ENCODE data around the gene DUSP12. TPM values are rescaled to one million over a fixed set of nuclear protein-coding genes. Genes with fewer than 3 reads are reported as not detected.

Gene DUSP12
- total RNA-seq, 1 donor = 27.8 TPM

DNA sequence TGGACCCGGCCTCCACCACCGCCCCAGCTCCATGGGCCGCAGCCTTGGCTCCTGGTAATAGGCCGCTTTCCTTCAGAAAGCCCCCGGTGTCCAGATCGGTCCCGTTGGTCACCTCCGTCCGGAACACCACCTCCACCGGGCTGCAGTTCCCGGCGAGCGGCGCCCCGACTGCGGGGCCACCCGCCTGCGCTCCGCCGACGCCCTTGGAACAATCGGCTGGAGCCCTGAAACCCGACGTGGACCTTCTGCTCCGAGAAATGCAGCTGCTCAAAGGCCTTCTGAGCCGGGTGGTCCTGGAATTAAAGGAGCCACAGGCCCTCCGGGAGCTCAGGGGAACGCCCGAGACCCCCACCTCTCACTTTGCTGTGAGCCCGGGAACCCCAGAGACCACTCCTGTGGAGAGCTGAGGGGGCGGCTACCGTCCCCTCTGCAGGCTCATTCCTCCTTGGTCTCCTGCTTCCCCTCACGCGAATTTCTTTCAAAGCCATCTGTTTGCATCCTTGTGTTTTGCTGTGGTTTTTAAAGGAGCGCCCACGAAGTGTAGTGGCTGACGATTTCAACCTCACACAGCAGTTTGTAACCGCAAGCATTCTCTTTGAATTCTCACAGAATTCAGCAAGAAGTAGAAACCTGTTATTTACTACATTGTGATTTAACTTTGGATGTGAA, 22.2 kb upstream of the DUSP12 start:
- peak; percentile 77 for DNase-seq (ENCODE audit: low read depth)
- TF ChIP-seq CTCF (IDR thresholded peaks at IDR 0.05; ENCODE audit: insufficient read depth, low read length) = no peak
- H3K4me3 ChIP-seq (ENCODE audit: low read depth, low read length) = peak overlapping the region; percentile 79

- no peak for TF ChIP-seq CTCF (IDR thresholded peaks at IDR 0.05; ENCODE audit: insufficient read depth, low read length)
- no peak overlapping the region for H3K4me3 ChIP-seq (ENCODE audit: low read depth, low read length)
- no peak for DNase-seq (ENCODE audit: low read depth)
These were observed 21.0 kb upstream of the DUSP12 start for GRCh38 chr1:161728376-161729226.

DNA sequence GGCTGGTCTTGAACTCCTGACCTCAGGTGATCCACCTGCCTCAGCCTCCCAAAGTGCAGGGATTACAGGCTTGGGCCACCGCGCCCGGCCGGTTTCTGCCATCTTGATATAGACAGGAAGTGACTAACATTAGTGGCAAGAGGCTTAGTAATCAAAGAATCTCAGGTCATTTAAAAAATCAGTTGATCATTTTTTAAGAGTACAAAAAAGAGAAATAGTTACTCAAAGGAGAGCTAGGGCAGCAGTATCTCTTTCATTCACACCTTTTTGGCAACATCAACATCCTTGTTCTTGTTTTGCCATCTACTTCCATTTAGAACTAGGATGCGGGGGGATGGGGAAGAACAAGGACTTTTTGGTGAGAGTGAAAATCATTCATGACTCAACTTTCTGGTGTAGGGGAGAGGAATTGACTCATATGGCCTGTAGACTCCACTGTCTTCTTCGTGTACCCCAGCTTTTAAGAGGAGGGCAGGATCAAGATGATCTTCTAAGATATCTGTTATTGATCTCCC, 19.5 kb upstream of the DUSP12 start:
- no peak for TF ChIP-seq CTCF (IDR thresholded peaks at IDR 0.05; ENCODE audit: insufficient read depth, low read length)
- DNase-seq (ENCODE audit: low read depth) = peak; percentile 45
- no peak overlapping the region for H3K4me3 ChIP-seq (ENCODE audit: low read depth, low read length)

- no peak overlapping the region for H3K4me3 ChIP-seq (ENCODE audit: low read depth, low read length)
- no peak for DNase-seq (ENCODE audit: low read depth)
- no peak for TF ChIP-seq CTCF (IDR thresholded peaks at IDR 0.05; ENCODE audit: insufficient read depth, low read length)
These were observed 18.3 kb upstream of the DUSP12 start for GRCh38 chr1:161731241-161731640.

GRCh38 chr1:161731981-161732718, 17.4 kb upstream of the DUSP12 start:
- no peak for TF ChIP-seq CTCF (IDR thresholded peaks at IDR 0.05; ENCODE audit: insufficient read depth, low read length)
- H3K4me3 ChIP-seq (ENCODE audit: low read depth, low read length) = no peak overlapping the region
- no peak for DNase-seq (ENCODE audit: low read depth)

- TF ChIP-seq CTCF (IDR thresholded peaks at IDR 0.05; ENCODE audit: insufficient read depth, low read length) = no peak
- no peak overlapping the region for H3K4me3 ChIP-seq (ENCODE audit: low read depth, low read length)
- DNase-seq (ENCODE audit: low read depth) = peak; percentile 91
These were observed 16.1 kb upstream of the DUSP12 start for GRCh38 chr1:161733526-161733925.

All from fibroblast of the aortic adventitia (primary cell).